NCI-H1105 (cell line): Measurements from ENCODE around the gene TYMS.

Experiments used
- DNase-seq: peaks from one replicate; lab custom pipeline; 2025; lab: John Stamatoyannopoulos, UW

TYMS gene

GRCh38 chr18:657311-658000 lies at the start of gene TYMS:
Gene TYMS, plus strand, starts transcription at chr18:657653. Its CDS starts 90 bp downstream, at chr18:657743.
- DNase-seq: peak; percentile 59

- DNase-seq: no peak
Observed at GRCh38 chr18:607930-608329, 49.5 kb upstream of the TYMS start.

GRCh38 chr18:610214-610928 lies 47.1 kb upstream of the TYMS start:
- no peak for DNase-seq

- no peak for DNase-seq
Observed at GRCh38 chr18:612156-612555, 45.3 kb upstream of the TYMS start.

- no peak for DNase-seq
Observed at GRCh38 chr18:614193-614592, 43.3 kb upstream of the TYMS start.

- DNase-seq: no peak
Observed at GRCh38 chr18:615092-615521, 42.3 kb upstream of the TYMS start.

GRCh38 chr18:615773-616172 lies 41.7 kb upstream of the TYMS start:
- DNase-seq: no peak

- DNase-seq: no peak
Observed at GRCh38 chr18:616380-616995, 41.0 kb upstream of the TYMS start.

GRCh38 chr18:617970-618504 lies 39.4 kb upstream of the TYMS start:
- no peak for DNase-seq

GRCh38 chr18:618618-619017 lies 38.8 kb upstream of the TYMS start:
- no peak for DNase-seq

- DNase-seq: no peak
Observed at GRCh38 chr18:621291-622043, 36.0 kb upstream of the TYMS start.

GRCh38 chr18:622289-622688 lies 35.2 kb upstream of the TYMS start:
- DNase-seq: no peak

- no peak for DNase-seq
Observed at GRCh38 chr18:623761-624620, 33.5 kb upstream of the TYMS start.

- DNase-seq: no peak
Observed at GRCh38 chr18:627231-627630, 30.2 kb upstream of the TYMS start.

GRCh38 chr18:629269-630150 lies 27.9 kb upstream of the TYMS start:
- no peak for DNase-seq

- no peak for DNase-seq
Observed at GRCh38 chr18:631560-631959, 25.9 kb upstream of the TYMS start.

GRCh38 chr18:634551-635045 lies 22.9 kb upstream of the TYMS start:
- no peak for DNase-seq

GRCh38 chr18:635171-635570 lies 22.3 kb upstream of the TYMS start:
- DNase-seq: no peak

GRCh38 chr18:641224-641623 lies 16.2 kb upstream of the TYMS start:
- no peak for DNase-seq

GRCh38 chr18:644395-645004 lies 13.0 kb upstream of the TYMS start:
- no peak for DNase-seq
